ENCODE data around the gene HMGB2. TPM values are rescaled to one million over a fixed set of nuclear protein-coding genes. Genes with fewer than 3 reads are reported as not detected.

HMGB2 gene
- total RNA-seq, 1 experiment from 2014 or later = 259 TPM

DNA sequence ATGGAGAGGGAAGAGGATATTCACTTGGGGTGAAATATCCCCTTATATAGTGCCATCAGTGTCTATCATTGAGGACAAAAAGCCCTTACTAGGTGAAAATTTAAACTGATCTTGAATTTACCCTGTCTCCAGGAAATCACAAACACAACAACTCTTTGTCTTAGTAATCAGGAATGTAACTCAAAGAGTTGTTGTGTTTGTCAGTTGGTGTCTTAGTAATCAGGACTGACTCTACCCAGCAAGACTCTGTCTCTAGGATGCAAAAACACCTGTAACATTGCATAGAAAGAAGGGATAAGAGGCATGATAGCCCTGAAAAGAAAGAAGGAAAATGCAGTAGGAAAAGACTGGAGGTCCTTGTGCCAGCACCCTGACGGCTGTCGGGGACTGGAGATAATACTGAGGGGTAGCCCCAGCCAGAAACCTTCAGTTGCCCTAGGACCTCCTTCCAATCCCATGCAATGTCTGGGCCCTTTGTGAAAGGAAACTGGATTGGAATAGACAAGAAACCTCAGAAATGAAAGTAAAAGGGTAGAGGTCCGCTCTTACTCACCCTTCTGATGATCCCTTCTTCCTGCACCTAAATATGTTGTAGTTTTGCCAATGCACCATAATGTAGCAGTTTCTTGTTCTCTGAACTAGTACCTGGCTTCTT is 45.3 kb downstream of the HMGB2 start:
- no peak for DNase-seq (ENCODE audit: low read depth)

DNA sequence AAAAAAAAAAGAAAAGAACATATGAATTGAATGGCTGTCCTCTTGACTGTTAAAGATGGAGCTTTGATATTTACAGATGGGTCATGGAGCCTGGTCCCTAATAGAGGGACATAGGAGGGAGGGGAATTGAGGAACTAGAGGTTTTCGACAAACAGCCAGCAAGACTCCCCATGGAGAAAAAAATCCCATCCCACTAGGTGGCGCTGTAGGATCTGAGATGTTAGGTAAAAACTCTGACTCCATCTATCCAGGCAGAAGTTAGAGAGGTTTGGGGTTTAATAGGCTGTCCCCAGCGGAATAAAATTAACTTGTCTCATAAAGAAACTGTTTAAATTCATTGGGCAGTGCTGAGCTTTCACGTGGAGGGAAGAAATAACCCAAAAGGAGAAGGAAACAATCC is 45.9 kb downstream of the HMGB2 start:
- DNase-seq (ENCODE audit: low read depth) = peak; percentile 53

DNA sequence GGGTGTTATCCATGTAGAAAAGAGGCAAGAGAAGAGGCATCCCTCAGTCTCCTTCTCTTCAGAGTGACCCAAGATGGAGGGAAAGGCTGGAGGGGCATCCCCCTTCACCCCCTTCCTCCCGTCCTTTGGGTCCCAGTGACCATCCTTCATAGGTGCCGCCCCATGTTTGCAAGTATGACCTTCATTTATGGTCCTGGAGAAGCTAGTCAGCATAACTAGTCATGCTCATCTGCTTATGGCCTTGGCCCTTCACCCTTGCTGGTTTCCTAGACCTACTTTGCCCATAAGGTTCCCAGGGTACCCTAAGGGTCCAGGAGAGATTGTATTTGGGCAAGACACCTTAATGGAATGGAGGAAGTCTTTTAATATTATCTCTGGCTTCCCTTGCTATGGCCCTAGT is 46.7 kb downstream of the HMGB2 start:
- DNase-seq (ENCODE audit: low read depth) = no peak

DNA sequence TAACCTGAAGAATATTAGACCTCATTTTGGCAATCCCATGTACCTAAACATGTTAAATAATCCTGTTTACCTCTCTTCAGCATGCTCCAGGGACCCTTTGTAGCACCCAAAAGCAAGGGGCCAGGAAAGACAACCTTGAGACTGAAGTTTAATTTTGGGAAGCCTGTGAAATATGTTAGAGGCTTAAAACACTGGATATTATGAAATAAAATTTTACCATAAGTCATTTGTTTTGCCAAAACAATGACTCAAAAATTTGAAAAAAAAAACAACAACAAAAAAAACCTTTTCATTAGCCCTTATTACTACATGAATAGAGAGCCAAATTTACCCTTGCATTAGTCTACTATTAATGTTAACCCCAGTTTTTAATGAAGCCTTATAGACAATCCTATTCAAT is 49.7 kb downstream of the HMGB2 start:
- DNase-seq (ENCODE audit: low read depth) = no peak

DNA sequence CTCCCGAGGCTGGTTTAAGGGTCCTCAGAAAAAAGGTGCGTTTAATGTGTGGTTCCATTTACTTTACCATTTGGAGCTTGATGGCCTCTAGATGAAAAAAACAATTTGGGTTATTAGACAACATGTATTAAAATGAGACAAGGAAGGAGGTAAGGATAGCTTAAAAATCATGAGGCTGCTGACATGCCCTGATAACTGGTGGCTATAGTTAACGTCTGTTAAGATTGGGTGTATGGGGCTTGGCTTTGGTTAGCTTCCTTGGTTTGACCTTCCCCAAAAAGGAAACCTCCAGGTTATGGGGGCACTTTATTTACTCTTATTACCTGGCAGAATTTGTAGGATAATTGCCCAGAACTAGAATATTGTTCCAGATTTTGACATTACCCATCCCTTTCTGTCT is 51.5 kb downstream of the HMGB2 start:
- no peak for DNase-seq (ENCODE audit: low read depth)

DNA sequence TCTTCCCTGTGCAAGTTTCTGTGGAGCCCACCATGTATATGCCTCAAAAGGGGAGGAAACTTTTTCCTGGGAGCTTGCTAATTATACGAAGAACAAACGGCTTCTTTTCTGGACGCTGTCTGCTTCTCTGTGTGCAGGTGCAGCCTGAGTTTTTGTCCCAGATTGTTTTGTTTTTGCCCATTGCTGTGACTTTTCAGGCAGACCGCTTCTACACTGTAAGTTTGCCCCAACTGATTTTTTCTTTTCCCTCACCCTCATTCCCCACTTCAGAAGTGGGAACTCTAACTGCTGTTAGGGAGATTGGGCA is 51.9 kb downstream of the HMGB2 start:
- no peak for DNase-seq (ENCODE audit: low read depth)

DNA sequence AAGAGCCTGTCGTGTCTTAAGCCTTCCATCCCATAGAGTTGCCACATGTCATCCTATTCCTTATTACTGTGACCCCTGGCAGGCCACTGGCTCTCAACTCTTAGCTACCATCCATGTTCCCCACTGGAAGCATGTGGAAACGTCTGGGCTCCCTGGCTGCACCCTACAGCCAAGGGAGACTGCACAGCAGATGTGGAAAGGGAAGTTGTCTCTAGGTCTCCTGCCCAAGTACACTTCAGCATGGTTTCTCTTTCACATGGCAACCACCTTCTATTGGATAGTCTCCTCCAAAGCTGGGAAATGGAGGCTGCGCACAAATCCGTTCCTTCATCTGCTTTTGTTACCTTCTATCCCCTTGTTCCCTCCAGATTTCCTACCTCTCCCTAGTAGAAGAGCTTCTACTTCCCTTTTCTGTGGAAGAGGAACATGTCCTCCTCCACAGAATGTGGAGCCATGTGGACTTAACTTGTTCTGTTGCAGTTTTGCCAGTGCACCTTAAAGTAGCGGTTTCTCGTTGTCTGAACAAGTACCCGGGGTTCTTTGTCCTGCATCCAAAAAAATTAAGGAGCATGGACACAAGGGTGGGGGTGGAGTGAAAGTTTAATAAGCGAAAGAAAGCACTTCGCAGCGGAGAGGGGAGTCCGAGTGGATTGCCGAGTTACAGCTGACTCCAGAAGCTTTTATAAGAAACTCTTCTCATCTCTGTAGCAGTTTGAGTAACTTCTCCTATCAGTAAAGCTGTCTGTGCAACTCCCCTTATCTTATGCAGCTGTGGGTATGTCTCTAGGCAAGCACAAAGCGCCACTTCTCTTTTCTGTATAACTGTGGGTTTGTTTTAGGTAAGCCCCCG is 52.5 kb downstream of the HMGB2 start:
- no peak for DNase-seq (ENCODE audit: low read depth)

Other genes with a start within 250 kb of the HMGB2 start
- 16.2 and 18.3 TPM in 2 replicates for gene GALNT7, start 165.5 kb downstream of the HMGB2 start, total RNA-seq (2014; rRNA removed; shearing (Covaris generic))
- gene SAP30, start 36.6 kb upstream of the HMGB2 start, total RNA-seq (2014; rRNA removed; shearing (Covaris generic)) = 54.4 and 67.5 TPM in 2 replicates
- gene SCRG1, start 64.8 kb upstream of the HMGB2 start, total RNA-seq (2014; rRNA removed; shearing (Covaris generic)) = 0.10 and 0.12 TPM in 2 replicates
- gene HAND2, start 195.9 kb upstream of the HMGB2 start, total RNA-seq (2014; rRNA removed; shearing (Covaris generic)) = 0.36 and 0.39 TPM in 2 replicates

Data from RPMI7951 (cell line).